GM18858 (cell line): ENCODE results near the gene BANF2.

Experiments used
- ATAC-seq: cut with Tn5 transposase; IDR thresholded peaks from one replicate; pipeline ENCODE4 v1.9.1; 2021; ENCODE audit not compliant: unreplicated experiment

Gene BANF2

DNA sequence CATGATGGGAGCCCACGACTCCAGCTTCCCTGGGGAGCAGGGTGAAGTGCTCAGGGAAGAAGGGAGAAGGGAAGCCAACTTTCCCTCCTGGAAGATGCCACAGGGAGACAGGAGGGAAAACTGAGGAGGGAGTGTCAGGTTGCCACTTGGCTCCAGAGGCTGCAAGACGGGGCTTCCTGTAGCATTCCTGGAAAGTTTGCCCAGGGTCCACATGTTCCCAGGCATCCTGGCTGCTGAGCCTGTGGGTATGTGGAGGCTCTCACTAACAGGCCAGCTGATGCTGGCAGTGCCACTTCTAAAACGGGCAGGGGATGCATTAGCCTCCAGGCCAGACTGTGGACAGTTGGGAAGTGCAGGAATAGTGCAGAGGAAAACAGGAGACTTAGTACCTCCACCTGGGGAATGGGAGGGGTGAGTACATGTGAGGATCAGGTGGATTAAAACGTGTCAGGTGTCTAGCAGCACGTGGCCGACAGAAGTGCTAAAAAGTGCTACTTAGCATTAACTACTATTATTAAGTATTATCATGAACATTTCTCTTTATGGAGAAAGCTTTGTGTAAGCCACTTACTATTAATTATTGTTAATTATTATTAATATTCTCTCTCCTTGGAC is 33.2 kb downstream of the BANF2 start:
- ATAC-seq: no peak

DNA sequence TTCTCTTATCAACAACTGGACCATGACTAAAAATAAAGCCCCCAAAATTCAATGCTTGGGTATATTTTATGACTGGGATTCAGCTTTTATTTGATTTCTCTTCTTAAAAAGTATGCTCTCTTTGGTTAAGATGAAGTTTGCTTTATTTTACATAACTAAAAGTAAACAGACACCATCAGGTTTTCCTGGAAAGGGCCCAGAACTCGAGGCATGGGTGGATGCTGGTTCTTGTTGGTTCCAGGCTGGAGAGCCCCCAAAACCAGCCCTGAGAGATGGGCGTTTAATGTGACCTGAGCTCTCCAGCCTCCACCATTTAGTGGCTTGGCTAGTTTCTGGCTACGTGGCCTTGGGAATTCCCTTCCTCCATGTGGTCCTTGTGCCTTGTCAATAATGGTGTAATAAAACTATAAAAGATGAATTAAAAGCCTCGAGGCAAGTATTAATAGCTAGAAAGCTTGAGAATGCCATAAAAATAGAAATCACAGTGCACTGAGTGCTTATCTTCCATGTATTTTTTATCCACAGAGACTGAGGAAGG is 34.1 kb downstream of the BANF2 start:
- ATAC-seq: no peak

DNA sequence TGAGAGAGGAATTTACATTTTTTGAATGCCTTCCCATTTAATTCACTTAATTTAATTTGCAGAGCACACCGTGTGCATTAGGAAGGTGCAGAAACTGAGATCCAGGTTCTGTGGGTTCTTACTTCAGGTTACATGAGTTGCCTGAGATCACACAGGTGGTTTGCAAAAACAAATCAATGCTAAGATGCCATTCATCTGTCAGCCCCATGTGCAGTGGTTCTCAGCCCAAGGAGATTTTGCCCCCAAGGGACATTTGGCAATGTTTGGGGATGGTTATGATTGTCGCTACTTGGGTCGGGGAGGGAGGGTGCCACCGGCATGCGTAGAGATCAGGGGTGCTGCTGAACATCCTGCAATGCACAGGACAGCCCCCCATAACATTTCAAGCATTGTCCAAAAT is 34.6 kb downstream of the BANF2 start:
- ATAC-seq: no peak

DNA sequence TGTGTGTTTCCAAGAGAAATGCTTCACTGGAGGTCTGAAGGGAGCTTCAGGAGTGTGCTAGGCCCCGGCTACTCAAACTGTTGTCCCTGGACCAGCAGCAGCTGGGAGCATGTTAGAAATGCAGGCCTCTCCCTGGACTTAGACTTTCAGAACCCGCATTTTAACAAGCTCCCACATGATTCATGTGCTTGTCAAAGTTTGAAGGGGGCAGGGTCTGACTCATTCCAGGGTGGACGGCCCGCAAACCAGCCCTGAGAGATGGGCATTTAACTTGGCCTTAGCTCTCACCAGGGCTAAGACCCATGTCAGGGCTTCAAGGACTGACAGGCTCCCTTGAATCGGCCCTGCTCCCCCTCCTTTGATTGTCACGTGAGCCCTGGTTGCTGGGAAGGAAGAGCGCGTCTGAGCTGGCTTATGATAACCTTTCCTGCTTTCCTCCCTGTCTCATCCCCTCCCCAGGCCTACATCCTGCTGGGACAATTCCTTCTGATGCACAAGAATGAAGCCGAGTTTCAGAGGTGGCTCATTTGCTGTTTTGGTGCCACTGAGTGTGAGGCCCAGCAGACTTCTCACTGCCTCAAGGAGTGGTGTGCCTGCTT is 35.5 kb downstream of the BANF2 start:
- no peak for ATAC-seq

DNA sequence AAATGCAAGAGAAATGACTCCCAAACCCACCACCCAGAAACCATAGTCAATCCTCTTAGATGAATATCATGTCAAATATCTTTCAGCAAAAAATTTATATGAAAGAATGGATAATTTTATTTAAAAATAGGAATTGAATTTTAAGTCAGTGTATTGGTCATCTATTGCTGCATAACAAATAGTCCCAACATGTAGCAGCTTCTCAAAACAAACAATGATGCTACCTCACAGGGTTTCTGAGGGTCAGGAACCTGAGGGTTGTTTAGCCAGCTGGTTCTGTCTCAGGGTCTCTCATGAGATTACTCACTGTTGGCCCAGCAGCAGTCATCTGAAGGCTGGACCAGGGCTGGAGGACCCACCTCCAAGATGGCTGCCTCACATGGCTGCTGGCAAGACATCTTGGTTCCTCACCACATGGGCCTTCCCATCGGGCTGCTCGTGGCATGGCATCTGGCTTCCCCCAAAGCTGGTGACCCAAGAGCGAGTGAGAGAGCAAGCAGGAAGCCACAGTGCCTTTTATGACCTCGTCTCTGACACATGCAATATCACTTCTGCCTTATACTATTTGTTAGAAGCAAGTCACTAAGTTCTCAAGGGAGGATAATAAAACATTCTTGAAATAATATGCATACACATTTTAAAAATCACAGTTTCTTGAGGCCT is 36.3 kb downstream of the BANF2 start:
- ATAC-seq: no peak

DNA sequence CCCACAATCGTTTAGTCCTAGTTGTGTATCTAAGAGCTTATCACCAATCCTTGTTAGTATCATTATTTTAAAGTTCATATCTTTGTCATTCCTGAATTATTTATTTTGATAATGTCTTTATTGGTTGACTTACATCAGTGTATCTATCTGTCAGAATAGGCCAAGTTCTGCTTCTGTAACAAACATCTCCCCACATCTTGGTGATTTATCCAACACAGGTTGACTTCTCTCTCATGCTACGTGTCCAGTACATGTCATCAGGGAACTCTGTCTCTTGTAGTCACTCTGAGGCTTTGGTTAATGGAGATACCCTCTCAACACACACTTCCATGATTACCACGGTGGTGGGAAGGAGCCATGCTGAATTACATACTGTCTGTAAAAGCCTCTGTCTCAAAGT is 38.4 kb downstream of the BANF2 start:
- no peak for ATAC-seq

DNA sequence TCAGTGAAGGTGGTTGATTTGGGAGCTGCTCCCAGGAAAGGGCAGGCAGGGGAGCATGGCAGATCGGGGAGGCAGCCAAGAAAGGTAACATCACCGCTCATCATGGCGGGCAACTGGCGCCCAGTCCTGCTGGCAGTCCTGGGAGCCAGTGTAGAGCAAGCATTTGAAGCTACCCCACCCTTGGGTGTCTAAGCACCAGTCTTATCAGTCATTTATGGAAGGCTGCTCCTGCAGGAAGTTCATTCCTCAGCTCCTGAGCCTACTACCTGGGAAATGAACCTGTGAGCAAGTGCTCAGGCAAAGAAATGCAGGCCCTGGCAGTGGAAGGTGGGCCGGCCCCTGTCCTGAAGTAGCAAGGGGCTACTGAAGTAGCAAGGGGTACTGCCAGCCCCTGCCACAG is 41.5 kb downstream of the BANF2 start:
- no peak for ATAC-seq

DNA sequence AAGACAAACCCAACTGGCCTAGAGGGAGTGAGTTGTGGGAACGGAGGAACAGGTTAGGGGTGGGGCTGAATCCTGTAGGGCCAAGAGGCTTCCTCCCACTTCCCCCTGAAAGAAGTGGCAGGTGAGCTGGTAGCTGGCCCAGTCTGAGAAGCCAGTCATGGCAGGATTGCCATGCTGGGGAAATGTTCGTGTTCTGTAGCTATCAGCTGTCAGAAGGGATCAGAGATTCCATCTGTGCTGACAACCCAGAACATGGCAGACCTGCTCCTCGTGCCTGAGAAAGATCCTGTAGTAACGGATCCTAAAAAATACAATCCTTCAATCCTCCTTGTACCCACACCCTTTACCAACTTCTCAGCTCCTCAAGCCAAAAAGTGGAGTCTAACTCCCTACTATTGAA is 43.0 kb downstream of the BANF2 start:
- no peak for ATAC-seq

DNA sequence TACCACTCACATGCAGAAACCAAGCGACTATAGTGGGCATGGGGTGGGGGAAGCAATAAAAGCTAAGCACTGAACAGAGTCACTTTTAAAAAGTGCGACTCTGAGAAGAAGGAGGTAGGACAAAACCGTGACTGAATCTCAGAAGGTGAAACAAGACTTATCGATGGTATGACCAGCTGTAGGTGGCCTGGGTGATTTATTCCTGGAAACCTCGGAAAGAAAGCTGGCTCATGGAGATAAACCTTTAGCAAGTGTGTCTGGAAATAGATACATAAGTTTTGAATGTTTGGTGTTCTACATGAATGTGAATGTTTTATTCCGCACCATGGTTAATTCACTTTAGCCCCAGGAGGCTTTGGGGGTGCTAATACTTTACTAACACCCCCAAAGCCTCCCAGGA is 43.9 kb downstream of the BANF2 start:
- ATAC-seq: no peak

DNA sequence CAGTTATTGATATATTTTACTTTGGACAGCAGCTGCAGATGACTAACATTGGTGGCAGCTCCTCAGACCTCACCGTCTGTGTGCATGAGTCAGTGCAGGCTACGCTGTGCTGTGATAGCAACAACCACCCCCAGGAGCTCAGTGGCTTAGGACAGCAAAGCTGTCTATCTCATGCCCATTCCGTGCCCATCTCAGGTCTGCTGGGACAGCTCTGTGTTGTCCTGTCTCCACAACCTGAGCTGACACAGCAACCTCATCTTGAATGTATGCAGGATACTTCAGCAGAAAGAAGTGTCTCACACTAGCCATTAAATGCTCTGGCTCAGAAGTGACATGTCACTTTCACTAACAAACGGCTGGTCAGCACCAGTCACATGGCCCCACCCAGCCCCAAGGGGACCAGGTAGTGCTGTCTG is 47.7 kb downstream of the BANF2 start:
- no peak for ATAC-seq

DNA sequence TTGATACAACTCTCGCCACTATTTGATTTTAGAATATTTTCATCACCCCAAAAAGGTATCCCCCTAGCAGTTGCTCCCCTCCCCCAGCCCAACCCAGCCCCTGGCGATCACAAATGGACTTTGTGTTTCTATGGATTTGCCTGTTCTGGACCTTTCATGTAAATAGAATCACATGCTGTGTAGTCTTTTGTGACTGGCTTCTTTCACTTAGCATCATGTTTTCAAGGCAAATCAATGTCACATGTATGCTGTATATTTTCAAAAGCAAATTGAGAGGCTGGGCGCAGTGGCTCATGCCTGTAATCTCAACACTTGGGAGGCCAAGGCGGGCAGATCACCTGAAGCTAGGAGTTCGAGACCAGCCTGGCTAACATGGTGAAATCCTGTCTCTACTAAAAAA is 48.5 kb downstream of the BANF2 start:
- no peak for ATAC-seq

DNA sequence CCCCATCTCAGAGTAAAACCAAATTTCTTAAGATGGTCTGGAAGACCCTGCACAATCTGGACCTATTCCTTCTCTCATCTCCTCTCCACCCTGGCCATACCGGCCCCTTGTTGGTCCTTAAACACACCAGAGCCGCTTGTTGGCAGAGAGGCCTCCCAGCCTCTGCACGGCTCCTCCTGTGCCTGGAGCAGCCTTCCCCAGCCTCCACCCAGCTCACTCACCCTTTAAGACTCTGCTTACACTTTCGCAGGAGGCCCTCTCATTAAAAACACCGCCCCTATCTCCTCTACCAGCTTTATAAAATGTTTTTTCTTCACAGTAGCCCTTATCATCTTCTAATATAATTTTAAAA is 49.8 kb downstream of the BANF2 start:
- ATAC-seq: no peak

DNA sequence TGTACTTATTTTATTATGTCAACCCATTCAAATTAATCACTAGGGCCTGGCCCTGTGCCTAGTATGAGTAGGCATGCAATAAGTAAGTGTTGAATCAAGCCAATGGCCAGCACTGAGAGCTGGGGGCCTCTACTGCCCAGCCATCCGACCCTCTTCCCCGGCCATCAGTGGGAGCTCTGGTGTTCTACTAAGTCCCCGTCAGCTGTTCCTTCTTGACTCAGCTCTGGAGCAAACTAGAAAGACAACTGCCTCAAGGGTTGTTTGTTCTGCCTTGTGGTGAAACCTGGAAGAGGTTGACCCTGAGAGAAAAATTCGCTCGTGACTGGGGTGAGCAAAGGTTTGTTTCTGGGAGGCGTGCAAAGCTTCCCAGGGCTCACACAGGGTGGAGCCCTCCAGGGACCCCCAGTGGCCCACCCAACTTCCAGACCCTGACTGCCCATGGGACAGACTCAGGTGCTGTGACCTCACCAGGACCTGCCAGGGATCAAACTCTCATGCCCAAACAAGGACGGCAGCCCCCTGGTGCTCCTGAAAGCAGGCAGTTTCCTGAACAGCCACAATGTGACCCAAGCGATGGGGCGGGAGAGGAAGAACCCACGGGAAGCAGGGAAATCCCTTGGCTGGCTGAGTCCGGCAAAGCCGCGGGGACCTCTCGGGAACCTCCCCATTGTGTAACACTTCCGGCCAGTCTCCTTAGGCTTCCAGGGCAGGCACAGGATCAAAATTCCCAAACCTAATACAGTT is 50.4 kb downstream of the BANF2 start:
- no peak for ATAC-seq

DNA sequence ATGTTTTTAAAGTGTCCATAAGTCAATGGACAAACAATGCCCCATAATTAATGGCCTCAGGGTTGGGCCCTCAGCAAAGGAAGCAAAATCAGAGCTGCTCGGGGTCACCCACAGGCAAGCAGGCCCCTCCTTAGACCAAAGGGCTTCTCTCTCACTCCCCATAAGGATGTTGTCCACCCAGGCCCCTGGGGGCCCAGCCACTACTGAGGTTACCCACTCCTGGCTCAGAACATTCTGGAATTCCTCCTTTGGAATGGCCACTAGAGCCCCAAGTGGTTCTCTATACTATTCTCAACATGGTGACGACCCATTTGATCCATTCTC is 50.9 kb downstream of the BANF2 start:
- ATAC-seq: no peak

DNA sequence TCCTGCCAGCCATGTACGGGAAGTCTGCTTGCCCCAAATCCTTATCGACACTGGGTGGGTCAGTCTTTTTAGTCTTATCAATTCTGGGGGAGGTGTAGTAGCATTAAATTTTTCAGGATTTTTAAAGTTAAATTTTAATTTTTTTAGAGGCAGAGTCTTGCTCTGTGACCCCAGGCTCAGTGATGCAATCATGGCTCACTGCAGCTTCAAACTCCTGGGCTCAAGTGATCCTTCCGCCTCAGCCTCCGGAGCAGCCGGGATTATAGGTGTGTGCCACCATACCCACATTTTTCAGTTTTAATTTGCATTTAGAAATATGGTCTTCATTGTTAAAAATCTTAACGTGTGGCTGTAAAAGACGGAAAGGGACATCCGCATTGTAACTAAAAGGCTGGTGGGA is 51.9 kb downstream of the BANF2 start:
- ATAC-seq: no peak

DNA sequence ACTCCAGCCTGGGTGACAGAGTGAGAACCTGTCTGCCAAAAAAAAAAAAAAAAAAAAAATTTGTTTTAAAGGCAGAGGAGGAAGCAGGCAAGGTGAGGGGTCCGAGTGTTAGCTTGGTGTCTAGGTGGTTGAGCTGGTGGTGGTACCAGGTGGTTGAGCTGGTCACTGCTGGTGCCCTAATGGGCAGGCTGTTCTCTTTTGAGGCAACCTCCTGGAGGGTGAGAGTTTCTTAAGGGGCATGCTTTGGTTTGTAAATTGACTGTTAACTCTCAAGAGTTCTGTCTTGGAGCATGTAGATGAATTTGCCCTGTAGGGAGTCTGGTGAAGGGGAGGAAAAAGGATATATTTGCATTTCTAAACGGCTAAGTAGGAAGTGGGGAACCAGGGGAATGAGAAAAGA is 52.7 kb downstream of the BANF2 start:
- ATAC-seq: no peak

DNA sequence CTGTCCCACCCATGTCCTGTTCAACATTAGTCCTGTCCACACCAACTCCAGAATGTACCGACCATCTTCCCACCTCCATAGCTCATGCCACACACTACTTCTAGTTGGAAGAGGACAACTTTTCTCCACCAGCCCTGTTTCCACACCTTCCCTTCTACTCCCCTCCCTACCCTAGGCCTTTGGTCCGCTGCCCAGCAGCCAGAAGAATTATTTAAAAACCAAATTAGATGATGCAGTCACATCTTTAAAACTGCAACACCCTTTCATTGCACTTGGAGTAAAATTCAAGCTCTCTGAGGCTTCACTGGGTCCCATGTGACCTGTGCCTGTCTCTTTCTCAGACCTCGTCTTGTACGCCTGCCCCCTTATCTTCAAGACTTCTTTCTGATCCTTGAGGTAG is 53.8 kb downstream of the BANF2 start:
- ATAC-seq: no peak

DNA sequence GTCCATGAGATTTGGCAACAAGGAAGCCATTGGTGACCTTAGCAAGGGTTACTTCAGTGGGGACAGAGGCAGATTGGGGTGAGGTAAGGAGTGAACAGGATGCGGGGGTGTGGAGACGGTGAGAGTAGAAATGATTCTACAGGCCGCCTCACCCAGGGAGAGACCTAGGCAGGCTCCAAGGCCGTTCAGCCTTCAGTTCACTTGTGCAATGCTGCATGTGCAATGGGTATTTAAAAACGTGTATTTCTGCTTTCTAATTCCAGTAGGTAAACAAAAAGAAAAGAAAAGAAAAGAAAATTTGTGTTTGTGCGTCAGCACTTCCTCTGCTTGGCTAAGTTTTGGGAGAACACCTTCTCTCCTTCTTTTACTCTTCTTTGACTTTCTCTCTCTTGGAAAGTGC is 56.8 kb downstream of the BANF2 start:
- no peak for ATAC-seq

DNA sequence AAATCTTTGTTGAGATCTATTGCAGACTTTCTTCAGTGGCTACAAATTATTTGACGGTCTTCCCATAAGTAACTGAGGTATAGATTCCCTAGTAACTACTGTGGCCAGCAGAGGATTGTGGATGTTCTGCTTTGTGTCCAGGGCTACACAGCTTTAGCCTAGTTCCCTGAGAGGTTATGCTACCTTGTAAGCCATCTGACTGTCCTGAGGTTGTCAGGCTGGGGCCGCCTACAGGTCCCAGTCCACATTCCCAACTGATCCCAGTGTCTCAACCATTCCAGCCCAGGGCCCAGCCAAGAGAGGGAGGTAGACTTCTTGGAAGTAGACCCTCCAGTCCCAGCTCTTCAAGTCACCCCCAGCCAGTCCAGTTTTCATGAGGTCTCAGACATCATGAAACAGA is 57.7 kb downstream of the BANF2 start:
- no peak for ATAC-seq

DNA sequence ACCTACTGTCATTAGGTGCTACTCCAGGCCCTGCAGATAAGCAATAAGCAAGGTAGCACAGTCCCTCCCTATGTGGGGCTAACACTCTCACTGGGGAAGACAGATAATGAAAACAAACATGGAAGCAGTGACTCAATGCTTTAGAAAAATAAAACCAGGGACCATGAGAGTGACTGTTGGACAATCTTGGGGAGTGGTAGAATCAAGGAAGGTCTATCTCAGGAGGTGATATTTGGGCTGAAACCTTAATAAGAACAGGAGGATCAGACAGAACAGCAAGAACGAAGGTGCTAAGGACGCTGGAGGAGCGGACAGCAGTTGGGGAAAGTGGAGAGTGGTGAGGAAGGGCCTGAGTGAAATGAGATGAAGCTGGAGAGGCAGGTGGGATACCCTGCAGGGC is 58.2 kb downstream of the BANF2 start:
- ATAC-seq: no peak

DNA sequence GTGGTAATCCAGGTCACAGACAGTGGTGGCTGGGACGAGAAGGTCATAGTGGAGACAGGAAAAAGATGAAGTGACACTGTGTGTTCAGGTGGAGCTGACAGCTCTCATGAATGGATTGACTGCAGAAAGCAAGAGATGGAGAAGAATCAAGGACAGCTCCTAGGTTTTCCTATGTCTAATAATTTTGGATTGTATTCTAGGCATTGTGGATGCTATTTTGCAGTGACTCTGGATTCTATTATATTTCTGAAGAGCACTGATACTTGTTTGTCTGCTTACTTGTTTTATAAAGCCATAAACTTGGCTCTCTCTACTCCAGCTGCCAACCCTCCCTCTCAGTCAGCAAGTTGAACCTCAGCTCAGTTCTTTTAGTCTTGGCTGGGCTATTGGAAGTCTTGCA is 58.7 kb downstream of the BANF2 start:
- ATAC-seq: no peak

DNA sequence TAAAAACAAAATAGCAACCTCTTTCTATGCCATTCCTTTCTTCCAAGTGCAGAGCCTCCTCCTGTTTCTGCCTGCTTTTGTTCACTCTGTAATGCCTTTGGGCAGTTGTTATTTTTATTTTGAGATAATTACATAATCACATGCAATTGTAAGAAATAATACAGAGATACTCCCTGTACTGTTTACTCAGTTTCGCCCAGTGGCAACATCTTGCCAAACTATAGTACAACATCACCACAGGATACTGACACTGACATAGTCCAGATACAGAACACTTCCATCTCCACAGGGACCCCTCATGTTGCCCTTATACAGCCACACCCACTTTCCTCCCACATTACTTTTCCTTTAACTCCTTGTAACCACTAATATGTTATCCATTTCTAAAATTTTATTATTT is 59.7 kb downstream of the BANF2 start:
- no peak for ATAC-seq
